H1 (cell line): ENCODE measurements around the gene RPS15. TPM values are rescaled to one million over a fixed set of nuclear protein-coding genes. Genes with fewer than 3 reads are reported as not detected.

ENCODE experiments used
- ATF2 ChIP-seq: IDR thresholded peaks from 2 replicates; pipeline ENCODE4 v1.6.1; 2012; ENCODE audit warnings: low read length, inconsistent platforms
- BACH1 ChIP-seq: IDR thresholded peaks from 2 replicates; pipeline ENCODE4 v1.6.1; 2012; ENCODE audit warnings: low read length, improper control_type of control experiment
- BRCA1 ChIP-seq: IDR thresholded peaks from 2 replicates; pipeline ENCODE4 v1.6.1; 2012; ENCODE audit warnings: low read depth, low read length, improper control_type of control experiment
- GTF2F1 ChIP-seq: IDR thresholded peaks from 2 replicates; pipeline ENCODE4 v1.6.1; 2012; ENCODE audit warnings: low read depth, low read length, improper control_type of control experiment, borderline replicate concordance
- NRF1 ChIP-seq: IDR thresholded peaks from 2 replicates; pipeline ENCODE4 v1.6.1; 2011; ENCODE audit warnings: mild to moderate bottlenecking, low read depth, low read length, improper control_type of control experiment
- SP2 ChIP-seq: IDR thresholded peaks from 2 replicates; pipeline ENCODE4 v1.6.1; 2012; ENCODE audit warnings: mild to moderate bottlenecking, low read length, inconsistent platforms
- polyA plus RNA-seq, 7 experiments: library from polyadenylated mRNA; depleted of rRNA in 3 of 7; stranded (reverse) in 5 of 7; unstranded in 2 of 7; fragments of >200 nt in 5 of 7; fragments of 200-250 nt in 2 of 7; gene quantifications; 1 replicate in 5 of 7; 2 replicates in 1 of 7; 4 replicates in 1 of 7; pipeline versions ENCODE4 v1.2.1 to v1.2.3, GENCODE V29; 2011 to 2013; ENCODE audit warnings: missing spikeins in 2 of 7, mixed read lengths in 2 of 7
- total RNA-seq: library from RNA; stranded (reverse); fragmentation: NEBNext Ultra II Directional; extraction: Animal tissue kit (Norgen Biotek cat#: 25700); gene quantifications from 2 replicates; pipeline ENCODE4 v1.2.1, GENCODE V29; 2021

The RPS15 gene
- total and polyA plus RNA-seq, 2 of the 8 experiments (the other 6 are each of a cell fraction or from before 2014, with no cell fraction given): 1,562 to 3,890 TPM

GRCh38 chr19:1399745-1400144 lies 38.5 kb upstream of the RPS15 start (continued):
- no peak for TF ChIP-seq ATF2
- TF ChIP-seq SP2: no peak
- no peak for TF ChIP-seq BRCA1
- TF ChIP-seq NRF1: no peak
- no peak for TF ChIP-seq GTF2F1
- TF ChIP-seq BACH1: no peak
